ENCODE results near the gene EHD3. TPM values are rescaled to one million over a fixed set of nuclear protein-coding genes. Genes with fewer than 3 reads are reported as not detected.

Gene EHD3
- total and polyA plus RNA-seq, 10 of the 15 experiments (the other 5 are each of a cell fraction or from before 2014, with no cell fraction given): 1.1 to 10.9 (median 8.2) TPM

DNA sequence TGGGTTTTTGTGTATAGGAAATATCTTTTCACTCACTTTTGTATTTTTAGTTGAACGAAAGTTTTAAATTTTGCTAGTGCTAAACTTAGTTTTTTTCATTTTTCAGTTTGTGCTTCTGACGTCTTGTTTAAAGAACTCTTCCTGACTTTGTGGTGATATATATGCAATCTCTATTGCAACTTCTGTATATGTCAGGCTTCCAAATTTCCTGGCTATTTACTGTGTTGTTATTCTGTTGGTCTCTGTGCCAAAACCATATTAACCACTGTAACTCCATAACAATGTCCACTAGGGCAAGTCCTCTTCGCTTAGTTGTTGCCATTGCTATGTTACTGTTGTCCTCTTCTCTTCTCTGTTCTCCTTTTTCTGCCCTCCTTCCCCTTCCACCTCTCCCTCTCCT is 3.2 kb upstream of the EHD3 start:
- ChIA-PET POLR2A (no interaction called here), SMC1A (ENCODE audit: uncharacterized antibody, unreplicated experiment) (no interaction called here), CTCF (interaction anchor here (1.1 to 7.4 kb wide), 2 partner anchors 10 to 102 kb away, joined by 3 to 56 read pairs; no protein-coding TSS in a partner anchor), RAD21 (ENCODE audit: unreplicated experiment) (no interaction called here)
- Histone ChIP-seq H3K27me3 (replicated peaks in 1 of 2; ENCODE audit: control insufficient read depth in 2 of 2, insufficient read depth in 2 of 2, low read length in 1 of 2) (no peaks in the 10 kb centered on the region), H3K9ac (ENCODE audit: control insufficient read depth, insufficient read depth, low read length) (no peak overlapping the region), H4K20me1 (ENCODE audit: control insufficient read depth, insufficient read depth) (no peaks in the 10 kb centered on the region), H3K27ac (ENCODE audit: control insufficient read depth, insufficient read depth) (no peak overlapping the region), H3K4me2 (ENCODE audit: control insufficient read depth, insufficient read depth) (no peak overlapping the region), H3K4me1 (ENCODE audit: control insufficient read depth, insufficient read depth, low read length) (no peaks in the 10 kb centered on the region; the same call in 1 of the 2 replicates), H3K79me2 (ENCODE audit: control insufficient read depth, insufficient read depth, low read length) (no peaks in the 10 kb centered on the region), H3K4me3 (no peak overlapping the region), H2AFZ (ENCODE audit: control insufficient read depth, low read depth, low read length) (no peak overlapping the region), H3K36me3 (ENCODE audit: control insufficient read depth in 2 of 2, insufficient read depth in 2 of 2, low read length in 1 of 2) (no peaks in the 10 kb centered on the region), H3K9me3 (replicated peaks; ENCODE audit: control insufficient read depth, insufficient read depth, low read length) (no peaks in the 10 kb centered on the region; the same call in 2 of the 3 replicates)
- WGBS (ENCODE audit: insufficient coverage, insufficient replicate concordance, low lambda C conversion rate, missing lambda C conversion rate): 15% methylated on average over 3 of the region's 3 CpGs
- no peak for TF ChIP-seq SUPT20H (IDR thresholded peaks at IDR 0.05; ENCODE audit: borderline replicate concordance, control insufficient read depth, low read depth, low read length)
- no peak for TF ChIP-seq POLR2AphosphoS5 (IDR thresholded peaks at IDR 0.05; ENCODE audit: low read length)
- TF ChIP-seq, protein P1, sequence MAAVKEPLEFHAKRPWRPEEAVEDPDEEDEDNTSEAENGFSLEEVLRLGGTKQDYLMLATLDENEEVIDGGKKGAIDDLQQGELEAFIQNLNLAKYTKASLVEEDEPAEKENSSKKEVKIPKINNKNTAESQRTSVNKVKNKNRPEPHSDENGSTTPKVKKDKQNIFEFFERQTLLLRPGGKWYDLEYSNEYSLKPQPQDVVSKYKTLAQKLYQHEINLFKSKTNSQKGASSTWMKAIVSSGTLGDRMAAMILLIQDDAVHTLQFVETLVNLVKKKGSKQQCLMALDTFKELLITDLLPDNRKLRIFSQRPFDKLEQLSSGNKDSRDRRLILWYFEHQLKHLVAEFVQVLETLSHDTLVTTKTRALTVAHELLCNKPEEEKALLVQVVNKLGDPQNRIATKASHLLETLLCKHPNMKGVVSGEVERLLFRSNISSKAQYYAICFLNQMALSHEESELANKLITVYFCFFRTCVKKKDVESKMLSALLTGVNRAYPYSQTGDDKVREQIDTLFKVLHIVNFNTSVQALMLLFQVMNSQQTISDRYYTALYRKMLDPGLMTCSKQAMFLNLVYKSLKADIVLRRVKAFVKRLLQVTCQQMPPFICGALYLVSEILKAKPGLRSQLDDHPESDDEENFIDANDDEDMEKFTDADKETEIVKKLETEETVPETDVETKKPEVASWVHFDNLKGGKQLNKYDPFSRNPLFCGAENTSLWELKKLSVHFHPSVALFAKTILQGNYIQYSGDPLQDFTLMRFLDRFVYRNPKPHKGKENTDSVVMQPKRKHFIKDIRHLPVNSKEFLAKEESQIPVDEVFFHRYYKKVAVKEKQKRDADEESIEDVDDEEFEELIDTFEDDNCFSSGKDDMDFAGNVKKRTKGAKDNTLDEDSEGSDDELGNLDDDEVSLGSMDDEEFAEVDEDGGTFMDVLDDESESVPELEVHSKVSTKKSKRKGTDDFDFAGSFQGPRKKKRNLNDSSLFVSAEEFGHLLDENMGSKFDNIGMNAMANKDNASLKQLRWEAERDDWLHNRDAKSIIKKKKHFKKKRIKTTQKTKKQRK (IDR thresholded peaks at IDR 0.05; ENCODE audit: low read depth, low read length): no peak
- TF ChIP-seq ZNF687 (IDR thresholded peaks at IDR 0.05): no peak
- TF ChIP-seq CBFB (IDR thresholded peaks at IDR 0.05; ENCODE audit: low read depth): no peak
- TF ChIP-seq RFX5 (IDR thresholded peaks at IDR 0.05; ENCODE audit: low read depth, low read length): no peak
- TF ChIP-seq TAF1 (IDR thresholded peaks at IDR 0.05; ENCODE audit: borderline replicate concordance, low read depth, low read length): no peak
- TF ChIP-seq RELA (IDR thresholded peaks at IDR 0.05; ENCODE audit: borderline replicate concordance, partially characterized antibody): no peak
- TF ChIP-seq ZNF384 (IDR thresholded peaks at IDR 0.05; ENCODE audit: borderline replicate concordance, low read depth, low read length): no peak
- TF ChIP-seq YY1 (IDR thresholded peaks at IDR 0.05; ENCODE audit: low read depth, low read length): no peak
- TF ChIP-seq, protein P2, sequence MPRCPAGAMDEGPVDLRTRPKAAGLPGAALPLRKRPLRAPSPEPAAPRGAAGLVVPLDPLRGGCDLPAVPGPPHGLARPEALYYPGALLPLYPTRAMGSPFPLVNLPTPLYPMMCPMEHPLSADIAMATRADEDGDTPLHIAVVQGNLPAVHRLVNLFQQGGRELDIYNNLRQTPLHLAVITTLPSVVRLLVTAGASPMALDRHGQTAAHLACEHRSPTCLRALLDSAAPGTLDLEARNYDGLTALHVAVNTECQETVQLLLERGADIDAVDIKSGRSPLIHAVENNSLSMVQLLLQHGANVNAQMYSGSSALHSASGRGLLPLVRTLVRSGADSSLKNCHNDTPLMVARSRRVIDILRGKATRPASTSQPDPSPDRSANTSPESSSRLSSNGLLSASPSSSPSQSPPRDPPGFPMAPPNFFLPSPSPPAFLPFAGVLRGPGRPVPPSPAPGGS (IDR thresholded peaks at IDR 0.05; ENCODE audit: borderline replicate concordance, insufficient read depth, low read depth, low read length, poor library complexity, severe bottlenecking): no peak
- no peak for TF ChIP-seq PML (IDR thresholded peaks at IDR 0.05; ENCODE audit: low read length)
- no peak for TF ChIP-seq PAX8 (IDR thresholded peaks at IDR 0.05)
- intact Hi-C loops (cut with micrococcal nuclease; ENCODE audit: unreplicated experiment): no loop called here
- in situ Hi-C loops (cut with MboI): no loop called here
- no peak for FAIRE-seq
- ATAC-seq: no peak
- no peak for DNase-seq (ENCODE audit: low read depth, low spot score)
- BruUV-seq (replicated peaks): no TSS peak
